Measurements from ENCODE around the gene ALPL.

The ALPL gene

GRCh38 chr1:21604208-21604957 is 95.2 kb downstream of the ALPL start:
- no peaks in the 10 kb centered on the region for H3K9me2 ChIP-seq (ENCODE audit: low read depth, low read length)
- H3K4me1 ChIP-seq (ENCODE audit: insufficient read depth, low read length, severe bottlenecking) = no peaks in the 10 kb centered on the region
- TF ChIP-seq EZH2 (IDR thresholded peaks at IDR 0.05; ENCODE audit: borderline replicate concordance, low read length) (no peak), CTCF (IDR thresholded peaks at IDR 0.05; ENCODE audit: low read length) (no peak)
- peaks cover 5% of the 10 kb centered on the region; the same call in 1 of the 2 replicates for H3K27me3 ChIP-seq (ENCODE audit: insufficient read depth, low read length)
- no peaks in the 10 kb centered on the region for H4K20me1 ChIP-seq (ENCODE audit: insufficient read depth, low read length)
- H3K4me3 ChIP-seq (ENCODE audit: low read depth, low read length, poor library complexity, severe bottlenecking) = no peak overlapping the region
- H3K36me3 ChIP-seq (ENCODE audit: insufficient read depth, low read length) = no peaks in the 10 kb centered on the region
- no peaks in the 10 kb centered on the region for H3K9me3 ChIP-seq (ENCODE audit: low read length)
- no peaks in the 10 kb centered on the region for H3F3A ChIP-seq (ENCODE audit: insufficient read depth, low read length)
- H2AFZ ChIP-seq (ENCODE audit: low read length) = no peak overlapping the region
- H3K9ac ChIP-seq (ENCODE audit: low read length) = no peak overlapping the region
- H3K4me2 ChIP-seq (ENCODE audit: low read length) = no peak overlapping the region
- H3K79me2 ChIP-seq (ENCODE audit: insufficient read depth, low read length) = no peaks in the 10 kb centered on the region
- no peak overlapping the region for H3K27ac ChIP-seq (ENCODE audit: low read depth, low read length, poor library complexity, severe bottlenecking)

- no peaks in the 10 kb centered on the region for H3K36me3 ChIP-seq (ENCODE audit: insufficient read depth, low read length)
- no peaks in the 10 kb centered on the region for H3K79me2 ChIP-seq (ENCODE audit: insufficient read depth, low read length)
- no peak overlapping the region for H3K9ac ChIP-seq (ENCODE audit: low read length)
- H3K4me1 ChIP-seq (ENCODE audit: insufficient read depth, low read length, severe bottlenecking) = no peaks in the 10 kb centered on the region
- no peaks in the 10 kb centered on the region for H4K20me1 ChIP-seq (ENCODE audit: insufficient read depth, low read length)
- H3K4me2 ChIP-seq (ENCODE audit: low read length) = no peak overlapping the region
- H3K9me2 ChIP-seq (ENCODE audit: low read depth, low read length) = no peaks in the 10 kb centered on the region
- H3K9me3 ChIP-seq (ENCODE audit: low read length) = no peaks in the 10 kb centered on the region
- H3F3A ChIP-seq (ENCODE audit: insufficient read depth, low read length) = no peaks in the 10 kb centered on the region
- TF ChIP-seq EZH2 (IDR thresholded peaks at IDR 0.05; ENCODE audit: borderline replicate concordance, low read length) (no peak), CTCF (IDR thresholded peaks at IDR 0.05; ENCODE audit: low read length) (no peak)
- no peak overlapping the region for H3K4me3 ChIP-seq (ENCODE audit: low read depth, low read length, poor library complexity, severe bottlenecking)
- no peak overlapping the region for H3K27ac ChIP-seq (ENCODE audit: low read depth, low read length, poor library complexity, severe bottlenecking)
- no peak overlapping the region for H2AFZ ChIP-seq (ENCODE audit: low read length)
- peaks cover 1% of the 10 kb centered on the region; the same call in 1 of the 2 replicates for H3K27me3 ChIP-seq (ENCODE audit: insufficient read depth, low read length)
Measured at GRCh38 chr1:21605012-21605715, 95.9 kb downstream of the ALPL start.

- Histone ChIP-seq H3K36me3 (ENCODE audit: insufficient read depth, low read length) (no peaks in the 10 kb centered on the region), H3K9ac (ENCODE audit: low read length) (no peak overlapping the region), H4K20me1 (ENCODE audit: insufficient read depth, low read length) (no peaks in the 10 kb centered on the region), H3K4me2 (ENCODE audit: low read length) (no peak overlapping the region), H2AFZ (ENCODE audit: low read length) (no peak overlapping the region), H3K9me3 (ENCODE audit: low read length) (no peaks in the 10 kb centered on the region), H3F3A (ENCODE audit: insufficient read depth, low read length) (no peaks in the 10 kb centered on the region), H3K9me2 (ENCODE audit: low read depth, low read length) (no peaks in the 10 kb centered on the region), H3K4me3 (ENCODE audit: low read depth, low read length, poor library complexity, severe bottlenecking) (no peak overlapping the region), H3K4me1 (ENCODE audit: insufficient read depth, low read length, severe bottlenecking) (no peaks in the 10 kb centered on the region), H3K79me2 (ENCODE audit: insufficient read depth, low read length) (no peaks in the 10 kb centered on the region), H3K27me3 (ENCODE audit: insufficient read depth, low read length) (0 out of 2 replicates have a peak, but pooled peaks cover 6% of the 10 kb centered on the region), H3K27ac (ENCODE audit: low read depth, low read length, poor library complexity, severe bottlenecking) (no peak overlapping the region)
- TF ChIP-seq EZH2 (IDR thresholded peaks at IDR 0.05; ENCODE audit: borderline replicate concordance, low read length) = no peak
- TF ChIP-seq CTCF (IDR thresholded peaks at IDR 0.05; ENCODE audit: low read length) = no peak
Measured at GRCh38 chr1:21605964-21606705, 96.9 kb downstream of the ALPL start.
